ENCODE results near the gene MYOT.

Gene MYOT

DNA sequence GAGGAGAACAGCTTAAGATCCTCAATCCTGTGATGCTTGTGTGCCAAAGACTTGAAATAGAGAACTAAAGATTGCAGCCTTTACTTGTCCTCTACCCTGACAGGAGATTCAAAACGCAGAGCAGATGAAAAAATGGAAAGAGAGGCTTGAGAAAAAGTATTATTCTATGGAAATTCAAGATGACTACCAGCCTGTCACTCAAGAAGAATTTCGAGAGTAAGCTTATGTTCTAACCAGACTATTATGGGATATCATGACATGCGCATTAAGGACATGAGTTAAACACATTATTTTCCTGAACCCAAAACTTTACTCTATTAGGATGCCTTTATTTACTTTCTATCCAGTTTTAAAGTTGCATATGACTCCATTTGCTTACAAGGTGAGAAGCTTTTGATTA is 68.0 kb downstream of the MYOT start:
- no peak overlapping the region for H3K4me3 ChIP-seq (ENCODE audit: low read depth, low read length)
- TF ChIP-seq MYC (IDR thresholded peaks at IDR 0.05; ENCODE audit: low read depth, low read length) (no peak), POLR2A (IDR thresholded peaks at IDR 0.05; ENCODE audit: extremely low read depth, insufficient read length) (no peak)
- TF ChIP-seq, protein P1, sequence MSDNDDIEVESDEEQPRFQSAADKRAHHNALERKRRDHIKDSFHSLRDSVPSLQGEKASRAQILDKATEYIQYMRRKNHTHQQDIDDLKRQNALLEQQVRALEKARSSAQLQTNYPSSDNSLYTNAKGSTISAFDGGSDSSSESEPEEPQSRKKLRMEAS (IDR thresholded peaks at IDR 0.05; ENCODE audit: low read depth, low read length) = no peak
- TF ChIP-seq, protein P2, sequence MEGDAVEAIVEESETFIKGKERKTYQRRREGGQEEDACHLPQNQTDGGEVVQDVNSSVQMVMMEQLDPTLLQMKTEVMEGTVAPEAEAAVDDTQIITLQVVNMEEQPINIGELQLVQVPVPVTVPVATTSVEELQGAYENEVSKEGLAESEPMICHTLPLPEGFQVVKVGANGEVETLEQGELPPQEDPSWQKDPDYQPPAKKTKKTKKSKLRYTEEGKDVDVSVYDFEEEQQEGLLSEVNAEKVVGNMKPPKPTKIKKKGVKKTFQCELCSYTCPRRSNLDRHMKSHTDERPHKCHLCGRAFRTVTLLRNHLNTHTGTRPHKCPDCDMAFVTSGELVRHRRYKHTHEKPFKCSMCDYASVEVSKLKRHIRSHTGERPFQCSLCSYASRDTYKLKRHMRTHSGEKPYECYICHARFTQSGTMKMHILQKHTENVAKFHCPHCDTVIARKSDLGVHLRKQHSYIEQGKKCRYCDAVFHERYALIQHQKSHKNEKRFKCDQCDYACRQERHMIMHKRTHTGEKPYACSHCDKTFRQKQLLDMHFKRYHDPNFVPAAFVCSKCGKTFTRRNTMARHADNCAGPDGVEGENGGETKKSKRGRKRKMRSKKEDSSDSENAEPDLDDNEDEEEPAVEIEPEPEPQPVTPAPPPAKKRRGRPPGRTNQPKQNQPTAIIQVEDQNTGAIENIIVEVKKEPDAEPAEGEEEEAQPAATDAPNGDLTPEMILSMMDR (IDR thresholded peaks at IDR 0.05; ENCODE audit: low read depth, low read length) = no peak
- no peak for DNase-seq (ENCODE audit: low read depth)

All from NB4 (cell line).